ENCODE results near the gene PEX7.
A peak's percentile ranks its signal among the peaks of the same experiment; 100 is the strongest.
"Not testable (repeated sequence)": the region's sequence is repeated elsewhere in the genome, so short reads cannot be mapped to it uniquely, and the experiment has no call there.

Gene PEX7

GRCh38 chr6:136831873-136832562 is 9.6 kb downstream of the PEX7 start:
- H3K4me3 ChIP-seq (ENCODE audit: low read depth, low read length): no peak overlapping the region
- TF ChIP-seq, protein P1, sequence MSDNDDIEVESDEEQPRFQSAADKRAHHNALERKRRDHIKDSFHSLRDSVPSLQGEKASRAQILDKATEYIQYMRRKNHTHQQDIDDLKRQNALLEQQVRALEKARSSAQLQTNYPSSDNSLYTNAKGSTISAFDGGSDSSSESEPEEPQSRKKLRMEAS (IDR thresholded peaks at IDR 0.05; ENCODE audit: low read depth, low read length): no peak
- TF ChIP-seq POLR2A (IDR thresholded peaks at IDR 0.05; ENCODE audit: extremely low read depth, insufficient read length) (no peak), MYC (IDR thresholded peaks at IDR 0.05; ENCODE audit: low read depth, low read length) (no peak)
- TF ChIP-seq, protein P2, sequence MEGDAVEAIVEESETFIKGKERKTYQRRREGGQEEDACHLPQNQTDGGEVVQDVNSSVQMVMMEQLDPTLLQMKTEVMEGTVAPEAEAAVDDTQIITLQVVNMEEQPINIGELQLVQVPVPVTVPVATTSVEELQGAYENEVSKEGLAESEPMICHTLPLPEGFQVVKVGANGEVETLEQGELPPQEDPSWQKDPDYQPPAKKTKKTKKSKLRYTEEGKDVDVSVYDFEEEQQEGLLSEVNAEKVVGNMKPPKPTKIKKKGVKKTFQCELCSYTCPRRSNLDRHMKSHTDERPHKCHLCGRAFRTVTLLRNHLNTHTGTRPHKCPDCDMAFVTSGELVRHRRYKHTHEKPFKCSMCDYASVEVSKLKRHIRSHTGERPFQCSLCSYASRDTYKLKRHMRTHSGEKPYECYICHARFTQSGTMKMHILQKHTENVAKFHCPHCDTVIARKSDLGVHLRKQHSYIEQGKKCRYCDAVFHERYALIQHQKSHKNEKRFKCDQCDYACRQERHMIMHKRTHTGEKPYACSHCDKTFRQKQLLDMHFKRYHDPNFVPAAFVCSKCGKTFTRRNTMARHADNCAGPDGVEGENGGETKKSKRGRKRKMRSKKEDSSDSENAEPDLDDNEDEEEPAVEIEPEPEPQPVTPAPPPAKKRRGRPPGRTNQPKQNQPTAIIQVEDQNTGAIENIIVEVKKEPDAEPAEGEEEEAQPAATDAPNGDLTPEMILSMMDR (IDR thresholded peaks at IDR 0.05; ENCODE audit: low read depth, low read length): no peak
- no peak for DNase-seq (ENCODE audit: low read depth)

- DNase-seq (ENCODE audit: low read depth): no peak
- TF ChIP-seq POLR2A (IDR thresholded peaks at IDR 0.05; ENCODE audit: extremely low read depth, insufficient read length) (no peak), MYC (IDR thresholded peaks at IDR 0.05; ENCODE audit: low read depth, low read length) (no peak)
- TF ChIP-seq, protein P1 (IDR thresholded peaks at IDR 0.05; ENCODE audit: low read depth, low read length): no peak
- TF ChIP-seq, protein P2 (IDR thresholded peaks at IDR 0.05; ENCODE audit: low read depth, low read length): no peak
- no peak overlapping the region for H3K4me3 ChIP-seq (ENCODE audit: low read depth, low read length)
Measured at GRCh38 chr6:136840276-136841001, 18.0 kb downstream of the PEX7 start.

GRCh38 chr6:136843210-136843609 is 20.8 kb downstream of the PEX7 start:
- TF ChIP-seq, protein P1 (IDR thresholded peaks at IDR 0.05; ENCODE audit: low read depth, low read length): no peak
- TF ChIP-seq, protein P2 (IDR thresholded peaks at IDR 0.05; ENCODE audit: low read depth, low read length): no peak
- no peak for TF ChIP-seq POLR2A (IDR thresholded peaks at IDR 0.05; ENCODE audit: extremely low read depth, insufficient read length)
- no peak for TF ChIP-seq MYC (IDR thresholded peaks at IDR 0.05; ENCODE audit: low read depth, low read length)
- DNase-seq (ENCODE audit: low read depth): no peak
- no peak overlapping the region for H3K4me3 ChIP-seq (ENCODE audit: low read depth, low read length)

DNA sequence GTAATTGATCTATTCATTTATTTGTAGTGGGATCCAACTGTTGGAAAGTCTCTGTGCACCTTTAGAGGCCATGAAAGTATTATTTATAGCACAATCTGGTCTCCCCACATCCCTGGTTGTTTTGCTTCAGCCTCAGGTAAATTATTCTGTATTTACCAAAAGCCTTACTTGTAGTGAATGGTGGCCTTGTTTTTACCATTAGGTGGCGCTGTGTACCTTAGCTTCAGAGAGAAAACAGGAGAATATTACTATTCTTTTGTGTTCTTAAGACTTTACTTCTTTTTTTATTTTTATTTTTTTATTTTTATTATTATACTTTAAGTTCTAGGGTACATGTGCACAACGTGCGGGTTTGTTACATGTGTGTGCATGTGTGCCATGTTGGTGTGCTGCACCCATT is 23.7 kb downstream of the PEX7 start:
- no peak overlapping the region for H3K4me3 ChIP-seq (ENCODE audit: low read depth, low read length)
- TF ChIP-seq POLR2A (IDR thresholded peaks at IDR 0.05; ENCODE audit: extremely low read depth, insufficient read length): no peak
- TF ChIP-seq MYC (IDR thresholded peaks at IDR 0.05; ENCODE audit: low read depth, low read length): no peak
- TF ChIP-seq, protein P1 (IDR thresholded peaks at IDR 0.05; ENCODE audit: low read depth, low read length): no peak
- TF ChIP-seq, protein P2 (IDR thresholded peaks at IDR 0.05; ENCODE audit: low read depth, low read length): peak; percentile 75
- DNase-seq (ENCODE audit: low read depth): peak; percentile 76

DNA sequence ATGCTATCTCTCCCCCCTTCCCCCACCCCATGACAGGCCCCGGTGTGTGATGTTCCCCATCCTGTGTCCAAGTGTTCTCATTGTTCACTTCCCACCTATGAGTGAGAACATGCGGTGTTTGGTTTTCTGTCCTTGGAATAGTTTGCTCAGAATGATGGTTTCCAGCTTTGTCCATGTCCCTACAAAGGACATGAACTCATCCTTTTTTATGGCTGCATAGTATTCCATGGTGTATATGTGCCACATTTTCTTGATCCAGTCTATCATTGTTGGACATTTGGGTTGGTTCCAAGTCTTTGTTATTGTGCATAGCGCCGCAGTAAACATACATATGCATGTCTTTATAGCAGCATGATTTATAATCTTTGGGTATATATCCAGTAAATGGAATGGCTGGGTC is 24.1 kb downstream of the PEX7 start:
- not testable (repeated sequence) for DNase-seq (ENCODE audit: low read depth); H3K4me3 ChIP-seq (ENCODE audit: low read depth, low read length)

- DNase-seq (ENCODE audit: low read depth): not testable (repeated sequence)
Measured at GRCh38 chr6:136849979-136850563, 27.7 kb downstream of the PEX7 start.

More at GRCh38 chr6:136849979-136850563, 27.7 kb downstream of the PEX7 start:
- H3K4me3 ChIP-seq (ENCODE audit: low read depth, low read length): not testable (repeated sequence)

All from NB4 (cell line).